IMR-90 (cell line): ENCODE data around the gene HSPB7. TPM values are rescaled to one million over a fixed set of nuclear protein-coding genes. Genes with fewer than 3 reads are reported as not detected.

ENCODE experiments used
- ATAC-seq: fragments of 200-7000 bp; cut with Tn5 transposase; 2 replicates; pipeline ENCODE4 v1.9.1; 2020; ENCODE audit warnings: low read depth, mild to moderate bottlenecking, moderate library complexity
- BruUV-seq: library from RNA; stranded (reverse); fragments of 400-500 nt; replicated peaks from 2 replicates; lab custom pipeline; 2021; lab: Mats Ljungman, UMichigan
- CTCF ChIA-PET: fragments of 300-600 bp; formaldehyde crosslinking; extraction: SDS; loops from one replicate; lab custom pipeline; 2021; ENCODE audit warnings: antibody characterized with exemption; lab: Yijun Ruan, JAX
- POLR2A ChIA-PET: fragments of 300-600 bp; sonication (Branson Sonifier 250); formaldehyde crosslinking; loops from one replicate; lab custom pipeline; 2022; ENCODE audit warnings: antibody characterized with exemption; ENCODE audit not compliant: unreplicated experiment; lab: Charles Lee
- DNase-seq: peaks from one replicate; pipeline ENCODE4 v3.0.0; 2013
- H2AFZ ChIP-seq: replicated peaks from 2 replicates; pipeline ENCODE3; 2013; ENCODE audit warnings: low read length, mild to moderate bottlenecking; ENCODE audit not compliant: poor library complexity
- H2AK5ac ChIP-seq: 2 replicates; pipeline ENCODE4 v1.6.1; 2013; ENCODE audit warnings: low read depth, low read length, inconsistent platforms
- H2AK9ac ChIP-seq: replicated peaks from 2 replicates; pipeline ENCODE3; 2013; ENCODE audit warnings: mild to moderate bottlenecking, low read depth, low read length, moderate library complexity; ENCODE audit not compliant: poor library complexity
- H2BK120ac ChIP-seq: 2 replicates; pipeline ENCODE4 v1.6.1; 2013; ENCODE audit warnings: low read depth, low read length, inconsistent platforms
- H2BK15ac ChIP-seq: 3 replicates; pipeline ENCODE4 v1.6.1; 2013; ENCODE audit warnings: low read depth, low read length, inconsistent platforms
- H2BK20ac ChIP-seq: 2 replicates; pipeline ENCODE4 v1.6.1; 2013; ENCODE audit warnings: low read depth, mild to moderate bottlenecking, inconsistent platforms, low read length, moderate library complexity
- H2BK5ac ChIP-seq: 2 replicates; pipeline ENCODE4 v1.6.1; 2013; ENCODE audit warnings: mild to moderate bottlenecking, low read depth, low read length, inconsistent platforms; ENCODE audit not compliant: poor library complexity, severe bottlenecking
- H3K14ac ChIP-seq: replicated peaks from 2 replicates; pipeline ENCODE4 v1.6.1; 2013; ENCODE audit warnings: low read depth, low read length, inconsistent platforms
- H3K18ac ChIP-seq: 2 replicates; pipeline ENCODE4 v1.6.1; 2013; ENCODE audit warnings: low read depth, low read length, control low read depth
- H3K23ac ChIP-seq: 2 replicates; pipeline ENCODE4 v1.6.1; 2013; ENCODE audit warnings: low read depth, low read length, inconsistent platforms
- H3K27ac ChIP-seq: 2 replicates; pipeline ENCODE4 v1.5.1; 2013; ENCODE audit warnings: mild to moderate bottlenecking, control low read depth, low read length; ENCODE audit not compliant: insufficient read depth
- H3K27me3 ChIP-seq: 2 replicates; pipeline ENCODE4 v1.6.1; 2013; ENCODE audit warnings: low read length; ENCODE audit not compliant: control insufficient read depth, insufficient read depth
- H3K36me3 ChIP-seq: 2 replicates; pipeline ENCODE4 v1.6.1; 2013; ENCODE audit warnings: low read length, mixed read lengths; ENCODE audit not compliant: control insufficient read depth, insufficient read depth
- H3K4ac ChIP-seq: 2 replicates; pipeline ENCODE4 v1.6.1; 2013; ENCODE audit warnings: low read depth, low read length, inconsistent platforms
- H3K4me1 ChIP-seq: 2 replicates; pipeline ENCODE4 v1.6.1; 2013; ENCODE audit warnings: low read length, mixed read lengths; ENCODE audit not compliant: control insufficient read depth, insufficient read depth
- H3K4me2 ChIP-seq: 2 replicates; pipeline ENCODE4 v1.6.1; 2013; ENCODE audit warnings: low read depth, mild to moderate bottlenecking, control low read depth, low read length, moderate library complexity
- H3K4me3 ChIP-seq: 2 replicates; pipeline ENCODE4 v1.5.1; 2013; ENCODE audit warnings: low read depth, mild to moderate bottlenecking, control low read depth, low read length, moderate library complexity; ENCODE audit not compliant: insufficient read depth
- H3K56ac ChIP-seq: 2 replicates; pipeline ENCODE4 v1.6.1; 2013; ENCODE audit warnings: low read length, inconsistent platforms; ENCODE audit not compliant: insufficient read depth; ENCODE audit errors: extremely low read depth
- H3K79me1 ChIP-seq, 2 experiments: 2 replicates each; pipeline ENCODE4 v1.6.1; 2013; ENCODE audit warnings: low read length in 2 of 2, inconsistent platforms in 1 of 2, low read depth in 1 of 2
- H3K9ac ChIP-seq: 2 replicates; pipeline ENCODE4 v1.6.1; 2013; ENCODE audit warnings: low read depth, low read length, control low read depth
- H3K9me1 ChIP-seq: 2 replicates; pipeline ENCODE4 v1.6.1; 2013; ENCODE audit warnings: low read length, inconsistent platforms; ENCODE audit not compliant: insufficient read depth
- H3K9me3 ChIP-seq: 2 replicates; pipeline ENCODE4 v1.6.1; 2013; ENCODE audit warnings: low read length; ENCODE audit not compliant: control insufficient read depth, insufficient read depth
- H4K20me1 ChIP-seq: 2 replicates; pipeline ENCODE4 v1.6.1; 2013; ENCODE audit warnings: low read length, inconsistent platforms; ENCODE audit not compliant: insufficient read depth
- H4K5ac ChIP-seq: 2 replicates; pipeline ENCODE4 v1.6.1; 2013; ENCODE audit warnings: mild to moderate bottlenecking, low read depth, low read length, control low read depth
- H4K8ac ChIP-seq, 2 experiments: 2 replicates each; pipeline ENCODE4 v1.6.1; 2013; ENCODE audit warnings: low read depth in 2 of 2, low read length in 2 of 2, control low read depth in 1 of 2, inconsistent platforms in 1 of 2
- H4K91ac ChIP-seq: 2 replicates; pipeline ENCODE4 v1.6.1; 2013; ENCODE audit warnings: low read depth, low read length, inconsistent platforms; ENCODE audit not compliant: insufficient read depth
- CEBPB ChIP-seq: IDR thresholded peaks from 2 replicates; pipeline ENCODE4 v1.6.1; 2012; ENCODE audit warnings: low read depth, low read length, improper control_type of control experiment
- CHD1 ChIP-seq: IDR thresholded peaks from 2 replicates; pipeline ENCODE4 v1.6.1; 2012; ENCODE audit warnings: low read depth, low read length, improper control_type of control experiment
- CTCF ChIP-seq: conservative IDR thresholded peaks from 2 replicates; pipeline ENCODE4 v1.5.1; 2012; ENCODE audit warnings: mild to moderate bottlenecking, low read depth, low read length, improper control_type of control experiment
- FOS ChIP-seq: fragments of 150-350 bp; IDR thresholded peaks from 2 replicates; pipeline ENCODE4 v1.6.1; 2016; ENCODE audit warnings: low read depth, low read length
- MXI1 ChIP-seq: IDR thresholded peaks from 2 replicates; pipeline ENCODE4 v1.6.1; 2012; ENCODE audit warnings: low read depth, mild to moderate bottlenecking, low read length, moderate library complexity, borderline replicate concordance
- NFE2L2 ChIP-seq: fragments of 150-350 bp; IDR thresholded peaks from 2 replicates; pipeline ENCODE4 v1.6.1; 2016; ENCODE audit warnings: low read depth, mild to moderate bottlenecking, low read length
- POLR2A ChIP-seq: IDR thresholded peaks from 2 replicates; pipeline ENCODE4 v1.6.1; 2012; ENCODE audit warnings: mild to moderate bottlenecking, low read depth, low read length
- RAD21 ChIP-seq: IDR thresholded peaks from 2 replicates; pipeline ENCODE4 v1.6.1; 2012; ENCODE audit warnings: low read length, improper control_type of control experiment
- RCOR1 ChIP-seq: IDR thresholded peaks from 2 replicates; pipeline ENCODE4 v1.6.1; 2012; ENCODE audit warnings: mild to moderate bottlenecking, low read length, improper control_type of control experiment; ENCODE audit not compliant: insufficient replicate concordance
- RFX5 ChIP-seq: IDR thresholded peaks from 2 replicates; pipeline ENCODE4 v1.8.0; 2012; ENCODE audit warnings: low read depth, mild to moderate bottlenecking, low read length, moderate library complexity
- WGBS, 2 experiments: methylation state at CpG; one replicate each; pipeline versions ENCODE4 v1.1.5 to v1.1.7; 2013; ENCODE audit warnings: missing lambda C conversion rate in 2 of 2; ENCODE audit not compliant: insufficient read length in 1 of 2; ENCODE audit errors: extremely low coverage in 2 of 2; 5-methylcytosine and 5-hydroxymethylcytosine counted together
- dilution Hi-C: fragments of 300-500 bp; cut with HindIII; formaldehyde crosslinking; loops from one replicate; pipeline ENCODE4 v1.14.3; 2018; ENCODE audit warnings: low sequenced_read_pairs; ENCODE audit not compliant: unreplicated experiment
- in situ Hi-C: fragments of 300-500 bp; cut with MboI; formaldehyde crosslinking; loops from 3 replicates; pipeline ENCODE4 v1.14.3; 2019; ENCODE audit warnings: low sequenced_read_pairs, inconsistent platforms, mixed read lengths
- intact Hi-C: fragments of 100-400 bp; cut with micrococcal nuclease; formaldehyde crosslinking; loops from 2 replicates; pipeline ENCODE4 v1.10.0; 2022
- polyA plus RNA-seq, 3 experiments: library from polyadenylated mRNA; depleted of rRNA; stranded (reverse); fragments of >200 nt; gene quantifications; 2 replicates each; pipeline ENCODE4 v1.2.3, GENCODE V29; 2012; ENCODE audit warnings: low replicate concordance in 1 of 3
- total RNA-seq: library from RNA; depleted of rRNA; stranded (reverse); fragments of >200 nt; gene quantifications from 2 replicates; pipeline ENCODE4 v1.2.3, GENCODE V29; 2012
- TF ChIP-seq, protein P1 (sequence below): fragments of 150-350 bp; IDR thresholded peaks from 2 replicates; pipeline ENCODE4 v1.6.1; 2017; ENCODE audit warnings: mild to moderate bottlenecking, antibody characterized with exemption, low read length, low read depth

The HSPB7 gene
- total and polyA plus RNA-seq, 2 of the 4 experiments (the other 2 are of a cell fraction): 0.54 to 3.0 TPM

GRCh38 chr1:15992582-15993500, 25.0 kb downstream of the HSPB7 start:
- dilution Hi-C loops: no loop called here
- intact Hi-C loops: no loop called here
- H4K91ac ChIP-seq: no peak overlapping the region
- H2BK15ac ChIP-seq: no peak overlapping the region
- H3K23ac ChIP-seq: no peak overlapping the region
- no peak overlapping the region for H3K18ac ChIP-seq
- no peak overlapping the region for H4K5ac ChIP-seq
- no peaks in the 10 kb centered on the region for H4K20me1 ChIP-seq
- no peaks in the 10 kb centered on the region for H3K36me3 ChIP-seq
- H3K4me1 ChIP-seq: peaks cover 2% of the 10 kb centered on the region; the same call in 1 of the 2 replicates
- DNase-seq (no peak), ATAC-seq (no peak)
- no peak overlapping the region for H2BK20ac ChIP-seq
- no peak overlapping the region for H2AFZ ChIP-seq
- BruUV-seq: no TSS peak
- H3K79me1 ChIP-seq: no peaks in the 10 kb centered on the region
- H2BK5ac ChIP-seq: no peak overlapping the region
- no peaks in the 10 kb centered on the region for H3K9me1 ChIP-seq
- POLR2A ChIA-PET: no interaction called here
- H3K27ac ChIP-seq: no peak overlapping the region
- H3K27me3 ChIP-seq: peaks cover 4% of the 10 kb centered on the region; the same call in 1 of the 2 replicates
- H2BK120ac ChIP-seq: no peak overlapping the region
- no peak overlapping the region for H3K4ac ChIP-seq
- H3K14ac ChIP-seq: no peak overlapping the region
- no peak overlapping the region for H3K4me2 ChIP-seq
- in situ Hi-C loops: loop anchor here (10.0 kb wide), 1 partner anchor 58 kb away; no protein-coding TSS in a partner anchor
- no peak overlapping the region for H3K4me3 ChIP-seq
- TF ChIP-seq RAD21: no peak
- no peak for TF ChIP-seq CHD1
- TF ChIP-seq POLR2A: no peak
- no peak for TF ChIP-seq CEBPB
- no peak for TF ChIP-seq CTCF
- no peak for TF ChIP-seq NFE2L2
- TF ChIP-seq MXI1: no peak
- TF ChIP-seq RFX5: no peak
- TF ChIP-seq, protein P1, sequence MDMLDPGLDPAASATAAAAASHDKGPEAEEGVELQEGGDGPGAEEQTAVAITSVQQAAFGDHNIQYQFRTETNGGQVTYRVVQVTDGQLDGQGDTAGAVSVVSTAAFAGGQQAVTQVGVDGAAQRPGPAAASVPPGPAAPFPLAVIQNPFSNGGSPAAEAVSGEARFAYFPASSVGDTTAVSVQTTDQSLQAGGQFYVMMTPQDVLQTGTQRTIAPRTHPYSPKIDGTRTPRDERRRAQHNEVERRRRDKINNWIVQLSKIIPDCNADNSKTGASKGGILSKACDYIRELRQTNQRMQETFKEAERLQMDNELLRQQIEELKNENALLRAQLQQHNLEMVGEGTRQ: no peak
- no peak for TF ChIP-seq RCOR1
- TF ChIP-seq FOS: no peak
- CTCF ChIA-PET: no interaction called here
- no peak overlapping the region for H3K9ac ChIP-seq
- H2AK9ac ChIP-seq: no peak overlapping the region
- no peak overlapping the region for H4K8ac ChIP-seq
- H2AK5ac ChIP-seq: 0 out of 2 replicates have a peak overlapping the region, but pooled peaks have one; percentile 16
- H3K56ac ChIP-seq: no peak overlapping the region
- no peaks in the 10 kb centered on the region for H3K9me3 ChIP-seq
- WGBS, 2 experiments: 71% methylated on average over 9 of the region's 17 CpGs; no CpG with 5 or more reads in 1 of the 2 experiments
